ENCODE measurements around the gene MPC1.

The MPC1 gene

GRCh38 chr6:166343150-166343487 is 39.6 kb downstream of the MPC1 start:
- no peak for DNase-seq

GRCh38 chr6:166342349-166343149 is 40.2 kb downstream of the MPC1 start, which contains the start of gene SFT2D1:
SFT2D1 (minus strand) TSS chr6:166342545; CDS start chr6:166342481, 64 bp downstream.
- DNase-seq, result peak; percentile 89

- peak; percentile 7 for DNase-seq
These were observed 40.8 kb downstream of the MPC1 start for GRCh38 chr6:166341977-166342348.

GRCh38 chr6:166341464-166341863 is 41.3 kb downstream of the MPC1 start:
- DNase-seq, result peak; percentile 5

- no peak for DNase-seq
These were observed 43.9 kb downstream of the MPC1 start for GRCh38 chr6:166338854-166339253.

GRCh38 chr6:166336847-166337246 is 45.9 kb downstream of the MPC1 start:
- DNase-seq, result no peak

GRCh38 chr6:166335378-166336302 is 47.1 kb downstream of the MPC1 start:
- peak; percentile 14 for DNase-seq

GRCh38 chr6:166334878-166335277 is 47.9 kb downstream of the MPC1 start:
- DNase-seq, result no peak

GRCh38 chr6:166333172-166333995 is 49.4 kb downstream of the MPC1 start:
- peak; percentile 78 for DNase-seq

GRCh38 chr6:166331503-166332415 is 51.0 kb downstream of the MPC1 start:
- DNase-seq, result no peak

- DNase-seq, result no peak
These were observed 52.1 kb downstream of the MPC1 start for GRCh38 chr6:166330612-166331011.

- no peak for DNase-seq
These were observed 57.2 kb downstream of the MPC1 start for GRCh38 chr6:166325383-166326042.

- no peak for DNase-seq
These were observed 59.3 kb downstream of the MPC1 start for GRCh38 chr6:166323395-166323794.

GRCh38 chr6:166318649-166319600 is 63.8 kb downstream of the MPC1 start:
- DNase-seq, result no peak

GRCh38 chr6:166318227-166318626 is 64.5 kb downstream of the MPC1 start:
- no peak for DNase-seq

GRCh38 chr6:166317261-166318212 is 65.2 kb downstream of the MPC1 start:
- DNase-seq, result no peak

- no peak for DNase-seq
These were observed 67.3 kb downstream of the MPC1 start for GRCh38 chr6:166315436-166315835.

Measured in activated CD4-positive, alpha-beta T cell treated with anti-CD3 and anti-CD28 coated beads, Interleukin-10, Interleukin-2, amounts not matched to agents 100 ng/mL and 50 ng/mL, durations not matched to agents 16 hours and 8 hours (primary cell).